Measurements from ENCODE around the gene ANO2.

The ANO2 gene

DNA sequence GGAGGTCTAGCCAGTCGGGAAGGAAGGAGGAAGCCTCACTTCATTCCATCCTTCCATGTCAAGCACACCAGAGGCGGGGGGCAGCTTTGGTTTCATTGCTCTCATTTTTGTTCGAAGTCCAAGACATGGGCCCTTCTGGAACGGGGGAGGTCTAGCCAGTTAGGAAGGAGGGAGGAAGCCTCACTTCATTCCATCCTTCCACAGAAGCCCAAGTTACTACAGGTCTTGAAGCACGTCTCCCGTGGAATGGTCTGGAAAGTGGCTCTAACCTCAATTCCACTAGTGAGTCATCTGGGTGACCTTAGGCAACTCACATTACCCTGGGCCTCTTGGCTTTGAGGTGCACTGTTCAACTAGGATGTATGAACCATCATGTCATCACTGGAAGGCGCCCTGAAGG is 356.9 kb downstream of the ANO2 start:
- no peak overlapping the region for H3K4me3 ChIP-seq (ENCODE audit: low read depth, low read length)

DNA sequence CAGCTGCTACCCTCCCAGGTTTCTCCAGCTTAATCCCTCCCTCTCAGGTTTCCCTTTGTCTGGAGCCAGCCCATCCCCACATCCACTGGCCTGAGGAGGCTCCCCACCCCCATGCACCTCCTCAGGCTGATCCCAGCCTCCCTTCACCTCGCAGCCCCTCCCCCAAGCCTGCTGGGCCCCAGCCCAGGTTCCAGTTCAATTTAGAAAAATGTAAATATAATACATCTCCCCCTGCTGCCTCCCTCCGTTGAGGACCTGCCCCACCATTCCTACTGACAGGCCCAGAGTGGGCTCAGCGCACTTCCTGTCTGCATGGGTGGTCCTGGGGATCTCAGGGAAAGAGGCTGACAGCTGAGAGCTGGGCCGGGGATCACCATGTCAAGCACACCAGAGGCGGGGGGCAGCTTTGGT is 357.3 kb downstream of the ANO2 start:
- no peak overlapping the region for H3K4me3 ChIP-seq (ENCODE audit: low read depth, low read length)

DNA sequence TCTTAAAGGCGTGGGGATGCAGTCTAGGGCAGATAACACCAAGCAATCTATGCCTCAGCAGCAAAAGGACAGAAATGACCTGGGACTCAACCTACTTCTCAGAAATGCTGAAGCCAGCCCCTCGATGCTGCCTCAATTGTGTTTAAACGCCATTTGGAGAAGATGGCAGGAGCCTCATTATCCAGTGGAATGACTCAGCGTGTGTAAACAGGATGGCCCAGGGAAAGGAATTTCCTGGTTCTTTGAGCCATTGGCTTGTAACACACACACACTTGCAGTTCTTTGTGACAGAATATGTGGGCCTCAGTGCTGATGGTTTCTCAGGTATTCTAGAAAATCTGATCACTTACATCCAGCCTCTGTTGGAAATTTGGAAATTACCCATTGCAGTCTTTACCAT is 358.9 kb downstream of the ANO2 start:
- no peak overlapping the region for H3K4me3 ChIP-seq (ENCODE audit: low read depth, low read length)

DNA sequence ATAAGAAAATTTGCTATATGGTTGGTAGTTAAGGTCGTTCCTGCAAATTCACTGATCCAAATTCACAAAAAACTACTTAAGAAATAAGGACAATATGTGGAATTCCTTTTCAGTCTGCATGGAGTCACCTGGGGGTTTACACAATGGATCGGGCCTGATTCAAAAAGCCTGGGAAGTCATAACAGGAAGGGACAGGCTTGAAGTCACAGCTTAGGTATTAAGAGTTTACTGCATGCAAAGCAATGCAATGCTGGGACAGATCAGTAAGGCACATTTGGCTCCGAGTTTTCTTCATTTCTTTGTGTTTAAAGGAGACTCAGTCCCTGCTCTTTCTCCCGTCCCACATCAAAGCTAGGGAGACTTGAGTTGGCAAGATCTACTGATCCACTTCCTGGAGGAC is 359.9 kb downstream of the ANO2 start:
- no peak overlapping the region for H3K4me3 ChIP-seq (ENCODE audit: low read depth, low read length)

DNA sequence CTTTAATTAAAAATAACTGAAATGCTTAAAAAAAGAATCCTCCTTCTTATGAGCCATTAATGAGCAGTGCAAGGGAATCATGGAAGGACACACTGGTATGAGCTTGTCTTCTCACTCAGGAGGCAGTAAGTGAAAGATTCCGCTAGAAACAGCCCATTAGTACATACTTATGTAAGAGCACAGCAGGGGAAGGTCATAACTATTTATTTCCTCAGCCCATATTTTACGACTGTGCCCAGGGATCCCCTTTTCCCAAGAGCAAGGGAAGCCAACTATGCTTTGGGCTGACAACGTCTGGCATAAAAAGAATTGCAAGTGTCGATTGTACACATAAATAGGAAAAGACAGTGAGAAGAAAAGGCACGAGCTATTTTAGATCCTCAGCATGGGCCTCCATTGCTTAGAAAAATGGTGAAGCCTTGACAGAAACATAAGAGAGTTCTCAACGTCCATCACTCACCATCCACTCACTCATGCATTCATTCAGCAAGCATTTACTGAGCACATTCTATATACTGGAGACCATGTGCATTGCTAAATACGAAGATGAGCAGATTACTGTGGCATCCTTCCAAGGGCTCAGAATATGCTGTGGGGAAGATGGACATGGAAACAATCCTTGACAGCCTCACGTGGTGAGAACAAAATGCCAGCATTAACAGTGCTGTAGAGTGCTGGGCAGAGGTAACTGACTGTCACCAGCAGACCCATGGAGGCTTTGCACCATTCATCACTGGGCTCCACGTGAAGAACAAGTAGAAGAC is 360.5 kb downstream of the ANO2 start:
- H3K4me3 ChIP-seq (ENCODE audit: low read depth, low read length) = no peak overlapping the region

DNA sequence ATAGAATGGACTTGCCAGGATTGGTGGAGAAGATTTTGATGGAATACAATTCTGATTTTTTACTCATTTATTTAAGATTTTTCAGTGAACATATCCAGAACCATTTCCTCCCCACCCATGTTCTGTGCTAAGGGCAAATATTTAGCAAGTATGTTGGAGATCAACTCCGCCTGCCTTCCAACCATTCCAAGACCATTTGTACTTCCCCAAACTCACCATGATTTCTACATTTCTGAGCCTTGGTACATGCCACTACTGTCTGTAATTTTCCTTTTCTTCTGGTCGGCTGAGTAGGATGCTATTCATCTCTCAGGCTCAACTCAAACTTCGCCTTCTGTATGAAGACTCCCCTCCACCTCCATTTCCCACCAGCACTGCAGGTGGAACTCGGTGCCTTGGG is 362.5 kb downstream of the ANO2 start:
- no peak overlapping the region for H3K4me3 ChIP-seq (ENCODE audit: low read depth, low read length)

DNA sequence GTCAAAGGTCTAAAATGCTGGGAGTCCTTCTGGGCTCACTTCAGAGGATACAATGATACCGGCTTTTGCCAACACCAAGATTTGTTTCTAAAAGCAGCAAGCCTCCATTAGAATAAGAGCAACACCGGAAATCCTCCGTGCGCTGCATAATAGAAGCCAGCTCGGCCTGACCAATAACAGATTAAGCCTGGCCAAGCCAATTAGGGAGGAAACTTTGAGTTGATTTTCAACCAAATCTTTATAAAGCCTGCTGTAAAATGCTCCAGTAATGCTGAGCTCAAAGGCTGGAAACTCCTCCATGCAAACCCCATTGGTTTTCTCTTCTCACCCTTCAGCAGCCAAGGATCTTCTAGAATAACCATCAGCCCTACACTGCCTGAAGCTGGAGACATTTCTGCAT is 363.0 kb downstream of the ANO2 start:
- no peak overlapping the region for H3K4me3 ChIP-seq (ENCODE audit: low read depth, low read length)

DNA sequence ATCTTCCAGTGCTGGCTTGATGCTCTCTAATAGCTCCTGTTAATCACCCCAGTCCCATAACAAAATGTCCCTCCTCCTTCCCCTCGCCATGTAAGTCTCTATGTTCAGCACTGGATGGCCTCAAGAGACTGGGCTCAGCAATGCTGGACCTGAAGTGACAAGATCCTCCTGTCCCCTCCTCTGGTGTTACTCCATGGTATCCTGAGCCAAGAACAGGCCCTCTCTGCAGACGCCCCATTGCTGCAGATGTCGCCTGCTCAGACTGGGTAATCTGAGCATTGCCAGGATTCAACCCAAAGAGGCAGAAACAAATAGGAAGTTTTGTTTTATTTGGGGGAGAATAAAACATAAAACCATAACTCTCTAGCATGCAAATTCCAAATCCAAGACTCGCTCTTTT is 363.4 kb downstream of the ANO2 start:
- no peak overlapping the region for H3K4me3 ChIP-seq (ENCODE audit: low read depth, low read length)

DNA sequence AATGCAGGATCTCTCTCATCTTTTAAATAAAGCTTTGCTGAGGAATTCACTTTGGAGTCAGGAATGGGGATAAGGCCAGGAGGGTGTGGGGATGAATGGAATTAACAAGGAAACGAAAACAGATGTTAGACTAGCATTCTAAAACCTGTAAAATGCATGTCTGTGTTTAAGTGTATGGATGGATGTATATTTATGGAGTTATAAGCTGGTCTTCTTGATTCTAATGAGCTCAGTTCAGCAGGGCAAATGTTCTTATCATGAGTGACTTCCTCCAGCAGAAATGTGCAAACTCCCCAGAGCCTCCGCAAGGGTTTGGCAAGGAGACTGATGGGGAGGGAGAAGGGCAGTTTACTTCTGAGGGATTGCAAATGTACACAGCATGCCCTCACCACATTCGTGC is 364.0 kb downstream of the ANO2 start:
- H3K4me3 ChIP-seq (ENCODE audit: low read depth, low read length) = no peak overlapping the region

DNA sequence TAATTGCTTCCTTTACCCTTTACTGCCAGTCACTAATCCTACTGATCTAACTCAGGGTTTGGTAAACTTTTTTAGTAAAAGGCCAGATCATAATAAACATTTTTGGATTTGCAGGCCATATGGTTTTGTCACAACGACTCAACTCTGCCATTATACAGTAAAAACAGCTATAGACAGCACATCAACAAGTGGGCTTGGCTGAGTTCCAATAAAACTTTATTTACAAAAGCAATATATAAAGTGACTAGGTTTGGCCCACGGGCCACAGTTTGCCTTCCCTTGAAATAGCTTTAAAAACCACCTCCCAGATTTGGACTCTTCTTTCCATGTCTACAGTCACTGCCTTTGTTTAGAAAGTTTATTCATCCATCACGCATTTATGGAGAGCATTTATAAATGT is 366.3 kb downstream of the ANO2 start:
- no peak overlapping the region for H3K4me3 ChIP-seq (ENCODE audit: low read depth, low read length)

DNA sequence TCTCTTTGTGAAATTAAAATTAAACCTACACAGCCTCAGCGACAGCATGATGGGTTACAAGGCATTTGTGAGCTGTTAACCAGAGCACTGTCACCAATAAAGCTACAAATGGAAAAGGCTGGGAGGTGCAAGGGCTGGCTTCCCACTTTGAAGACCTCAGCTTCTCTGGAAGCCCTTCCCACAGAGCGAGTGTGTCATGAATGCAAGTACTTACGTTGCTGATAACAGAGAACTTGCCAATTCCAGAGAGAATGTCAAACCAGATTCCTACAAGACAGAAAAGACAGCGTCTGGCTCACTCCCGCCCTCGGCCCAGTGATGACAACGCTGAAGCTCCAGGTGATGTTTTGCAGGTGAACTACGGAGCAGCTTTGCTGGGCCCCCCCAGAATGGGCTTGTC is 367.3 kb downstream of the ANO2 start:
- H3K4me3 ChIP-seq (ENCODE audit: low read depth, low read length) = no peak overlapping the region

DNA sequence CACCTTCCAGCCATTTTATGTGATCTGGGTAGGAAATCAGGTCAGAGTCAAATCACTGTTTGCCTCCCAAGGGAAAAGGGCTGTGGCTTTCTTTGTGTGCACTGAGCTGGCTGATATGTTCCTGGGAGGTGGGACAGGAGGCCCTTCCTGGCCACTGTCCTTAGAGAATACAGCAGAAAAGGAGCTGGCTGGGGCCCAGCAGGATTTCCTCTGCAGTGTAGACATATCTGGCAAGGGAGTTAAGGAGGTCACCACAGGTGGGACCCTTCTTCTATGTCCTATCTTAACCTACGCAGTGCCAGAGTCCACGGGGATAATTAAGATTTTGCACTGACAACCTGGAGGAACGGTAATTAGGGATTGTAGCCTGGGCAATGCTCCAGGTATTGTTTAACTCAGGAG is 367.8 kb downstream of the ANO2 start:
- no peak overlapping the region for H3K4me3 ChIP-seq (ENCODE audit: low read depth, low read length)

DNA sequence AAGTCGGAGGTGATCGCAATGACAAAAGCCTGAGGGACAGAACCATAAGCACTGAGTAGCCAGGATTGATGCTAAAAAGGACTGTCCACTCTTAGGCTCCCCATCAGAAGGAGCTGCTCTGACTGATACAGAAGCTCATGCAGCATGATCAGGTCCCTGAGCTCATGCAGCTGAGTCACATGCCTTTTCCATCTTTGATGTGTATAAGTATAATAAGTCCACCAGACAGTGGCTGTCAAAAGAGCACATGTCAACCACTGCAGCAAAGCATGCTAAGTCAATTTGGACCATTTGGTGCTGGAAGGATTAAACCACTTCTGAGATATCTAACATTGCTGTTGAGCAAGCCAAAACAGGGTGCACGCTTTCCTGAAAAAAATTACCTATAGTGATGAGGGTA is 369.1 kb downstream of the ANO2 start:
- H3K4me3 ChIP-seq (ENCODE audit: low read depth, low read length) = no peak overlapping the region

DNA sequence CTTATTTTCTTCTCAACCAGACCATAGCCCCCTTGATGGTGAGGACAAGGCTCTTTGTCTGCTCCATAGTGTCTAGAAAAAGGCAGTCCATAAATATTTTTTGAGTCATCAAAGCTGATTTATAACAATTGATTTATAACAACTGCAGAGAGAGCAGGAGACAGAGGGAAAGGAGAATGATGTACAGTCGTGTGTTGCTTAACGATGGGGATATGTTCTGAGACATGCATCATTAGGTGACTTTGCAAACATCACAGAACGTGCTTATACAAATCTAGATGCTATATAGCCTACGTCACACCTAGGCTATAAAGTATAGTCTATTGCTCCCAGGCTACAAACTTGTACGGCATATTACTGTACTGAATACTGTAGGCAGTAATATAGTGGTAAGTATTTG is 369.8 kb downstream of the ANO2 start:
- no peak overlapping the region for H3K4me3 ChIP-seq (ENCODE audit: low read depth, low read length)

DNA sequence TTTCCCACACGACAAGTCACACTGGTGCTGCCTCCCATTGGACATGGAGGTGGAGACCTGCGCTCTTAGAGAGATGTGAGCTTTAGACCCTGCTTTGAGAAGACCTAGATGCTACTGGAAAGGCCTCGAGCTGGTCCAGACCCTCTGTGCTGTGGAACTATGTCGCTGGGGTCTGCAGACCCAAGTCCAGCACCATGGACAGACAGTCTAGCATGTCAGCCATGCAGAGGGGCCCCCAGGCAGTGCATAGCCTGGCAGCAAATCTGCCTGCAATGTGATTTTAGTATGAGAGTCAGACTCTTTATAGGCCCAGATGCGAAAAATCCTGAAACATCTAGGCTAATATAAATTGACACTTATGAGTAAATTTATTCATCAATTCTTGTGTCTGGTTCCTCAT is 371.7 kb downstream of the ANO2 start:
- H3K4me3 ChIP-seq (ENCODE audit: low read depth, low read length) = no peak overlapping the region

DNA sequence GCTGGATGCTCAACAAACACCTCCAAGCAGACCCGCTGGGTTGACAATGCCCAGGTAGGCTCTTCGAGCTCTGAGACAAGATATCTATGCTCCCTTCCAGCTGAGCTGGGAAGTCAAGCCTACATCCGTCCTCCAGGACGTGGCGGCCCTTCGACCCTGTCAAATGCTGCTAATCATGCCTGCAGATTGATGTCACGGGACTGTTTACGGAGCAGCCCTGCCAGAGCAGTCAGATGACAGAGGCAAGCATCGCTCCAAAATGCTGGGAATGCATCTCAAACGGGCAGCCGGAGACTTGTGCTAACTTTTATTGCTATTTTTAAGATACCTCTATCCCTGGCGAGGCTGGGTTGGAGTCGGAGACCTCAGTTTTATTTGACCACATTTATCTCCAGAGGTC is 373.9 kb downstream of the ANO2 start:
- H3K4me3 ChIP-seq (ENCODE audit: low read depth, low read length) = no peak overlapping the region

DNA sequence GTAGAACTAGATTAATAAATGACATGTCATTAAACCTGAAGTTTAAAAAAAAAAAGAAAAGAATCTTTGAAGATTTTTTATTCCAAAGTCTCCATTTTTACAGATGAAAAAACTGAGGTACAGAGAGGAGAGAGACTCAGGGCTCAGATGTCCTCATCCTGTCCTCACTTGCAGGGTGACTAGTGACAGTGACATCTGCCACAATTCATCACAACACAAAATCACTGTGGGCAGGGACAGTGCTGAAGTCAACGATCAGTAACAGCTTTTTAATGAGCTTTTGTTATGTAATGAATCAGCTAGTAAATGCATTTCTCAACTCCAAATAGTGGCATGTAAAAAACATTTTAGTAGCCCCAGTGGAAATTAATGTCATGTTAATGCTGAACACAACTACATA is 374.6 kb downstream of the ANO2 start:
- no peak overlapping the region for H3K4me3 ChIP-seq (ENCODE audit: low read depth, low read length)

DNA sequence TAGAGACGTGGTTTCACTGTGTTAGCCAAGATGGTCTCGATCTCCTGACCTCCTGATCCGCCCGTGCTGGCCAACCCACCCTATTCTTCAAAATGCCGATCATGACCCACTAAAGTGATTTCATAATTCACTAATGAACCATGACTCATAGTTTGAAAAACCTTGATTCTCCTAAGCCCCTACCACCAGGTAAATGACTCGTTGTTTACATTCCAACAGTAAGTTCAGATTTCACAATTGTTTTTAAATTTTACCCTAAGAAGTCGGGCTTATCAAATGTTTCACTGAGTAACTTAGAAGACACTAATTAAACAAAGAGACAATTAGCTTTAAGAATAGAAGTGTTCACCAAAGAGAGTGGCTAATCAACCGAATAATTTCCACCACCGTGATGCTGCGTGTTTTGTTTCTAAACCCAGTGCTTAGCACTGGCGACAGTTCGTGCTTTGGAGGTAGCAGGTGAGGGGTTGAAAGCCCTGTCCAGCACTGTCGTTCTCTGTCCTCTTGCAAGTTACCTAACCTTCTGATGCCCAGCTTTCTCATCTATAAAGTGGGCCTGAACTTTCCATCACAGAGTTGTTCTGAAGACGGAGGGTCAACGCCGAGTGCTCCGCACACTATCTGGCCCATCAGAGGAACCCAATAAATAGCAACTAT is 376.6 kb downstream of the ANO2 start:
- H3K4me3 ChIP-seq (ENCODE audit: low read depth, low read length) = no peak overlapping the region

DNA sequence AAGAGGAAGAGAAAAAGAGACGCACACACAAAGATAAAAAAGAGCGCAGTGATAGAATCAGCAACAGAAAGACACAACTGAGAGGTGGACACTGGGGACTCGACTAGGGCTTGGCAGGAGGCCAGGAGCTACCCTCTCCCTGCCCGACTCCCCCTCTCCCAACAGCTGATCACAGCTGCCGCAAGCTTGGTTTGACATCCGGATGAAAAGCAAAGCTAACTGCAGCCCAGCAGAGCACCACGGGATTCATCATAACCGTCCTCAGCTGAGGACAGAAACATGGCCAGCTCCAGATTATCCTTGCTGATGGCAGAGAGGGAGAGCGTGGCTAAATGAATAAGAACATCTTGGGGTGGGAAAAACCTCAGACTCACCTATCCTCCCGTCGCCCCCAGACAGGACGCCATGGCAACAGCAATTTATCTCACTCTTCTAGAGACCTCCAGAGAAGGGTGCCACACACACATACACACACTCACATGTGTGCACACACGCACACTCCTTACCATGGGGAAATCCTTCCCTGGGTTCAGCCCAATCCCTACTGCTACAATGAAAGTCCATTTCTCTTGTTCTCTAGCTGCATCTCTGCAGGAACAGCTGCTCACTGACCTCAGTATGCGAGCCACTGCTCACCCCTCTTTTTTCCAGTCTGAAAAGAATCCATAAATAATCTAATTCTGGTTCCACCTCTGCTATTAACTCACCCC is 377.9 kb downstream of the ANO2 start:
- H3K4me3 ChIP-seq (ENCODE audit: low read depth, low read length) = no peak overlapping the region

DNA sequence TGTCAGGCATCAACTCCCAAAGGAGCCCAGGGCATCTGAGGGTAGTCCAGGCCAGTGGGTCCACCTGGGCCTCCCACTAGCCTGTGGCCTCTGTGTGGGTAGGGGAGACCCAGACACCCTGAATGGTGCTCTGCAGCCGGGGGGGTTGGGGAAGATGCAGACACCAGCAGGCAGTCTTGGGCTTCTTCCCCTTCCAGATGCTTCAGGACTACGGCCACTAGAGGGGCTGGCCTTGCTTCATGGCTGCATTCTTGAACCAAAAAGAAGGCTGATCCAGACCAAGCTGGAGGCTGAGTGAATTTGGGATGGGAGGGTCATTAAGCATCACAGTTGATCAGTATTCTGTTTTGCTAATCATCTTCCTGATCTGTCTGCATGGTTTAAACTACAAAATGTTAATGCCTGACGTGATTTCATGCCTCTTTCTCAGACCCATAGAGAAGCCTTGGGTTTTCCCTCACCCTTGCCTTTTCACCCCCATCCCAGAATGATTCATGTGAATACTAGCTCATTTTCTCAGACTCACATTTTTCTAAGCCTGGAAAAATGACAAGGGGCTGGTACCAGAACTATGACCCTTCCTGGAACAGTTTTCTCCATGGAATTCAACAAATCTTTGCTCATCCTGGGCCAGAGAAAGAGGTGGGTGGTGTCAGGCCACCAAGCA is 379.0 kb downstream of the ANO2 start:
- H3K4me3 ChIP-seq (ENCODE audit: low read depth, low read length) = no peak overlapping the region

DNA sequence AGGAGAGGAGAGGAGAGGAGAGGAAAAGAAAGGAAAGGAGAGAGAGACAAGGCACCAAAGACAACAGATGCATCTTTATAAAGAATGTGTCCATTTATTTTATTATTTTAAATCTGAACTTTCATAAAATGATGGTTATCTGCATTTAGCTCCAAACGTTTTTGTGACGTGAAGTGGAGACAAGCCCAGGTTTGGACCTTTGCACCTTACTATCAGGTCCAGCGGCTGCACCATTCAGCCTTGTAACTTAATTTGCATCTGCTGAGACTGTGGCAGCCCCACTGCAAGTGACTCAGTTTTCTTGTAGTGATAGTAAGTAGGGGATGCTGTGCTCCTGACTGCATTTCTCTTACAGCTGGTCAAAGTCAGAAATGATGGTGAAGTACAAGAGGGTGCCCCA is 382.5 kb downstream of the ANO2 start:
- no peak overlapping the region for H3K4me3 ChIP-seq (ENCODE audit: low read depth, low read length)

DNA sequence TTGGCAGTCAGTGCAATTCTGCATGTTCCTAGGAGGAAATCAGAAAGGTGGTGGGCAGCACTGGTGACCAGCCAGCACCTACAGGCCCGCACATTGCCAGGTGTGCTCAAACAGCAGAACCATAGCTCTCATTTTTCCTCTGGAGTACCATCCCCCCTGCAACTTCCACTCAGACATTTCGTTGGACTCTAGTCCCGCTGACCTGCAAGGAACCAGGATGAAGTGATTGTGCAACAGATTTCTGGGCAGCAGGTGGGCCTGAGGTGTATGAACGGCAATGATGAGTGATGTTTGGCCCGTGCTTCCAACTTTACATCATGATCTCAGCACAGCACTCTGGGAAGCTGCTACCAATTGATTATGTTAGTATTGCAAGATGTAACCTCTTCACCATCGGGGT is 383.2 kb downstream of the ANO2 start:
- H3K4me3 ChIP-seq (ENCODE audit: low read depth, low read length) = no peak overlapping the region
